ENCODE results near the gene USF2. TPM values are rescaled to one million over a fixed set of nuclear protein-coding genes. Genes with fewer than 3 reads are reported as not detected.

USF2 gene
- total and polyA plus RNA-seq, 7 experiments from 2014 or later = 6.8 to 256 (median 218) TPM

DNA sequence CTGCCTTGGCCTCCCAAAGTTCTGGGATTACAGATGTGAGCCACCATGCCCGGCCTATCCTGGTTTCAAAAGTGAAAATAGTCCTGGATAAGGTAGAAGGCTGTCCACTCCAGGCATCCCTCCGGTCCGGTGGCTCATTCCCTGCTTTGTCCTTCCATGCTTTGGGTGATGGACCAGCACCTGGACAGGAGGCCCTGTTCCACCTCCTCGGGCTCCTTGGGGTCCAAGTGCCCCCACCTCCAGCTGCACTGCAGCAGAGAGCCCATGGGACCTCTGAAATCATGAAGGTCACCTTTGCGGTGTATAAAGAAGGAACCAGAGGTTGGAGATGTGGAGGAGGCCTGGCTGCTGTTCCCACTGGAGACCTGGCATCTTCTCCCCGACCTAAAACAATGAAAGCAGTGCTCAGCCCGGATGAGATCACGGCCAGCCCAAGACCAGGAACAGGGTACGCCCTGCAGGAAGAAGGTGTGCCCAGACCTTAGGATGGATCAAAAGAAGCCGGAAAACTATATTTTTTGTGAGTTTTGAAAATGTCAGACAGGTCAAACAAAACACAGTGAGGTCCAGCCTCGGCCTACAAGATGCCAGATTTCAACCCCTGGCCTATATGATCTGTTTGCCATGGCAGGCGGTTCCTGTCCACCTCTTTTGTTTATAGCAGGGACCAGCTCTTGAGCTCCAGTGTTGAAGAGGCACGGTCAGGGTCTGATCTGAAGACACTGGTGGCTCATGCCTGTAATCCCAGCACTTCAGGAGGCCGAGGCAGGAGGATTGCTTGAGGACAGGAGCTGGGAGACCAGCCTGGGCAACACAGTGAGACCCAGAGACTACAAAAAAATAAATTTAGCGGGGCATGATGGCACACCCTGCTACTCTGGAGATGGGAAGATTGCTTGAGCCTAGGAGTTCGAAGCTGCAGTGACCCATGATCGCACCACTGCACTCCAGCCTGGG lies 14.1 kb upstream of the USF2 start:
- Histone ChIP-seq H3K9me3 (ENCODE audit: control insufficient read depth in 2 of 3, low read length in 3 of 3) (no peaks in the 10 kb centered on the region), H3K4me1 (ENCODE audit: control insufficient read depth in 2 of 2, insufficient read depth in 2 of 2, low read length in 2 of 2) (peaks cover 0 to 12% of the 10 kb centered on the region in 2 donors)
- POLR2A ChIA-PET = interaction anchor here (0.7 to 5.9 kb wide), 5 partner anchors 12 to 290 kb away, joined by 3 to 40 read pairs (median 3); partner anchors contain the start of genes FXYD5 and USF2

DNA sequence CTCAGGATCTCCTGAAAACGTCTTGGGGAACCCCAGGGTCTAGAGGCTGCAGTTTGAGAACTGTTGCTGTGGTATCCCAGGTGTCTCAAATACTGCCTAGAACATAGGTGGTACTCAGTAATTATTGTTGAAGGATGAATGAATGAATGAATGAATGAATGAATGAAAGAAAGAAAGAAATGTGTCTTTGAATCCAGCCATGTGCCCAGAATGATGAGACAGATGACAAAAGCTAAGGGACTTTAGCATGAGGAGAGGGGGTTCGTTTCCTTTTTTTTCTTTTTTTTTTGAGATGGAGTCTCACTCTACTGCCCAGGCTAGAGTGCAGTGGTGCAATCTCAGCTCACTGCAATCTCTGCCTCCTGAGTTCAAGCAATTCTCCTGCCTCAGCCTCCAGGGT lies 12.2 kb upstream of the USF2 start:
- no peak for ATAC-seq
- Histone ChIP-seq H3K4me3 (ENCODE audit: low read length) (no peak overlapping the region), H3K27me3 (ENCODE audit: control insufficient read depth in 2 of 2, insufficient read depth in 2 of 2, low read length in 2 of 2) (no peaks in the 10 kb centered on the region), H3K4me1 (ENCODE audit: control insufficient read depth in 2 of 2, insufficient read depth in 2 of 2, low read length in 2 of 2) (peaks cover 0 to 12% of the 10 kb centered on the region in 2 donors), H3K9me3 (ENCODE audit: control insufficient read depth in 2 of 3, low read length in 3 of 3) (no peaks in the 10 kb centered on the region), H3K27ac (ENCODE audit: low read depth, low read length) (no peak overlapping the region), H3K36me3 (ENCODE audit: control insufficient read depth in 2 of 3, insufficient read depth in 3 of 3, low read length in 3 of 3) (peaks cover 0 to 4% (median 0%) of the 10 kb centered on the region in 3 experiments)
- intact Hi-C loops (cut with micrococcal nuclease) = no loop called here
- DNase-seq = no peak
- H3K4me1 Mint-ChIP-seq = peaks cover 10 to 33% (median 28%) of the 10 kb centered on the region in 7 donors
- H3K27ac Mint-ChIP-seq = peak overlapping the region in 6 of 9 donors; percentile 8 to 82 (median 56)
- POLR2A ChIA-PET = interaction anchor here (0.6 to 5.9 kb wide), 8 partner anchors 10 to 132 kb away, joined by 3 to 40 read pairs (median 4); partner anchors contain the start of gene USF2
- peaks cover 0 to 7% (median 0%) of the 10 kb centered on the region in 5 donors for H3K36me3 Mint-ChIP-seq
- H3K9me3 Mint-ChIP-seq = peaks cover 0 to 6% (median 0%) of the 10 kb centered on the region in 11 donors
- no peaks in the 10 kb centered on the region for H3K27me3 Mint-ChIP-seq
- CTCF ChIA-PET = interaction anchor here (0.9 to 2.2 kb wide), 3 partner anchors 8 to 15 kb away, joined by 3 to 5 read pairs (median 3); no protein-coding TSS in a partner anchor
- H3K4me3 Mint-ChIP-seq = peak overlapping the region in 2 of 10 donors; percentile 10 to 33

More for the DNA sequence above, 14.1 kb upstream of the USF2 start:
- intact Hi-C loops (cut with micrococcal nuclease) = no loop called here
- DNase-seq = no peak
- ATAC-seq = no peak
- Histone ChIP-seq H3K36me3 (ENCODE audit: control insufficient read depth in 2 of 3, insufficient read depth in 3 of 3, low read length in 3 of 3) (peaks cover 0 to 4% (median 0%) of the 10 kb centered on the region in 3 experiments), H3K27ac (ENCODE audit: low read depth, low read length) (no peak overlapping the region), H3K27me3 (ENCODE audit: control insufficient read depth in 2 of 2, insufficient read depth in 2 of 2, low read length in 2 of 2) (no peaks in the 10 kb centered on the region), H3K4me3 (ENCODE audit: low read length) (no peak overlapping the region)
- H3K36me3 Mint-ChIP-seq = peaks cover 0 to 14% (median 4%) of the 10 kb centered on the region in 5 donors
- peaks cover 0 to 10% (median 0%) of the 10 kb centered on the region in 5 donors for H3K27me3 Mint-ChIP-seq
- H3K9me3 Mint-ChIP-seq = peaks cover 0 to 1% (median 0%) of the 10 kb centered on the region in 11 donors
- CTCF ChIA-PET = interaction anchor here (0.6 to 2.2 kb wide), 3 partner anchors 10 to 102 kb away, joined by 3 to 5 read pairs (median 3); no protein-coding TSS in a partner anchor
- H3K4me1 Mint-ChIP-seq = peaks cover 13 to 45% (median 37%) of the 10 kb centered on the region in 7 donors
- H3K27ac Mint-ChIP-seq = peak overlapping the region in 2 of 9 donors; percentile 41 to 49
- peak overlapping the region in 1 of 10 donors; percentile 14 for H3K4me3 Mint-ChIP-seq

GRCh38 chr19:35257113-35257461 lies 11.7 kb upstream of the USF2 start:
- H3K4me3 ChIP-seq (ENCODE audit: low read length) = no peak overlapping the region
- Mint-ChIP-seq H3K36me3 (peaks cover 0 to 7% (median 0%) of the 10 kb centered on the region in 5 donors), H3K27me3 (no peaks in the 10 kb centered on the region), H3K4me3 (peak overlapping the region in 4 of 10 donors; percentile 3 to 42 (median 30)), H3K9me3 (peaks cover 0 to 6% (median 0%) of the 10 kb centered on the region in 11 donors), H3K4me1 (peaks cover 10 to 30% (median 27%) of the 10 kb centered on the region in 7 donors), H3K27ac (peak overlapping the region in 8 of 9 donors; percentile 56 to 85 (median 70))
- H3K4me1 ChIP-seq (ENCODE audit: control insufficient read depth in 2 of 2, insufficient read depth in 2 of 2, low read length in 2 of 2) = peaks cover 0 to 12% of the 10 kb centered on the region in 2 donors
- peaks cover 0 to 4% (median 0%) of the 10 kb centered on the region in 3 experiments for H3K36me3 ChIP-seq (ENCODE audit: control insufficient read depth in 2 of 3, insufficient read depth in 3 of 3, low read length in 3 of 3)
- DNase-seq (no peak), ATAC-seq (no peak)
- no peaks in the 10 kb centered on the region for H3K9me3 ChIP-seq (ENCODE audit: control insufficient read depth in 2 of 3, low read length in 3 of 3)
- H3K27ac ChIP-seq (ENCODE audit: low read depth, low read length) = no peak overlapping the region
- intact Hi-C loops (cut with micrococcal nuclease) = no loop called here
- POLR2A ChIA-PET = interaction anchor here (0.7 to 5.9 kb wide), 8 partner anchors 9 to 115 kb away, joined by 3 to 40 read pairs (median 4); partner anchors contain the start of gene USF2
- CTCF ChIA-PET = interaction anchor here (0.9 kb wide), 1 partner anchor 9 kb away, joined by 3 read pairs; no protein-coding TSS in a partner anchor
- H3K27me3 ChIP-seq (ENCODE audit: control insufficient read depth in 2 of 2, insufficient read depth in 2 of 2, low read length in 2 of 2) = no peaks in the 10 kb centered on the region

DNA sequence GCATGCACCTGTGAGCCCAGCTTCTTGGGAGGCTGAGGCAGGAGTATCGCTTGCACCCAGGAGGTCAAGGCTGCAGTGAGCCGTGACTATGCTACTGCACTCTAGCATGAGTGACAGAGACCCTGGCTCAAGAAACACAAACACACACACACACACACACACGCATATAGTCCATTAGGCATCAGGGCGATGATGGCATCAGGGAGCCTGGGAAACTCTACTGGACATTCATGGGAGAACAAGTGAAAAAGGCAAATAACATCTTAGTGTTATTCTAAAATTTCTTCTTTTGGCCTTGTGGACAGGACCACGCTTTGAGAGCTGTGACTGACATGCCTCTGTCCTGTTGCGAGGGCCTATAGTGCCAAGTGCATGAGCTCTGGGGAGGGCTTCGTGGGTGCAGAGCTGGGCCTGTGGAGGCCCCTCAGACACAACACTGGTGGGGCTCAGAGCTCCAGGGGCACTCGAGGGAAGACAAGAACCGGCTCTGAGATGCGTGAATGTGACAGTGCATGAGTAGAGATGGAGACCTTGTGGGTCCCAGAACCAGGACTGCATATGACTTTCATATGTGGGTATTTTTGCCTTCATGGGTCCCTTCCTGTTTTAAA lies 8.0 kb upstream of the USF2 start:
- Mint-ChIP-seq H3K4me1 (peaks cover 16 to 36% (median 31%) of the 10 kb centered on the region in 7 donors), H3K27me3 (no peaks in the 10 kb centered on the region), H3K27ac (peak overlapping the region in 6 of 9 donors; percentile 12 to 69 (median 54)), H3K36me3 (peaks cover 0 to 6% (median 0%) of the 10 kb centered on the region in 5 donors), H3K4me3 (no peak overlapping the region), H3K9me3 (peaks cover 0 to 6% (median 0%) of the 10 kb centered on the region in 11 donors)
- H3K4me3 ChIP-seq (ENCODE audit: low read length) = no peak overlapping the region
- peaks cover under 1 to 12% of the 10 kb centered on the region in 2 donors for H3K4me1 ChIP-seq (ENCODE audit: control insufficient read depth in 2 of 2, insufficient read depth in 2 of 2, low read length in 2 of 2)
- POLR2A ChIA-PET = interaction anchor here (0.7 to 2.0 kb wide), 7 partner anchors 10 to 84 kb away, joined by 3 to 6 read pairs (median 3); no protein-coding TSS in a partner anchor
- ATAC-seq (no peak), DNase-seq (peak in 1 of 9 donors; percentile 16)
- no peak overlapping the region for H3K27ac ChIP-seq (ENCODE audit: low read depth, low read length)
- no peaks in the 10 kb centered on the region for H3K27me3 ChIP-seq (ENCODE audit: control insufficient read depth in 2 of 2, insufficient read depth in 2 of 2, low read length in 2 of 2)
- no peaks in the 10 kb centered on the region for H3K36me3 ChIP-seq (ENCODE audit: control insufficient read depth in 2 of 3, insufficient read depth in 3 of 3, low read length in 3 of 3)
- CTCF ChIA-PET = interaction anchor here (0.5 kb wide), 1 partner anchor 120 kb away, joined by 3 read pairs; no protein-coding TSS in a partner anchor
- no peaks in the 10 kb centered on the region for H3K9me3 ChIP-seq (ENCODE audit: control insufficient read depth in 2 of 3, low read length in 3 of 3)
- intact Hi-C loops (cut with micrococcal nuclease) = loop anchor here (10.0 kb wide), 2 partner anchors 204 to 384 kb away; partner anchors contain the start of genes COX6B1 (in 1 of the 2) and ETV2 (in 1 of the 2)

GRCh38 chr19:35261356-35262100 lies 7.2 kb upstream of the USF2 start:
- Histone ChIP-seq H3K4me1 (ENCODE audit: control insufficient read depth in 2 of 2, insufficient read depth in 2 of 2, low read length in 2 of 2) (peaks cover 8 to 12% of the 10 kb centered on the region in 2 donors), H3K27ac (ENCODE audit: low read depth, low read length) (peak overlapping the region; percentile 12), H3K9me3 (ENCODE audit: control insufficient read depth in 2 of 3, low read length in 3 of 3) (no peaks in the 10 kb centered on the region), H3K36me3 (ENCODE audit: control insufficient read depth in 2 of 3, insufficient read depth in 3 of 3, low read length in 3 of 3) (no peaks in the 10 kb centered on the region), H3K27me3 (ENCODE audit: control insufficient read depth in 2 of 2, insufficient read depth in 2 of 2, low read length in 2 of 2) (no peaks in the 10 kb centered on the region), H3K4me3 (ENCODE audit: low read length) (no peak overlapping the region)
- ATAC-seq (no peak), DNase-seq (peak in 1 of 9 donors; percentile 19)
- Mint-ChIP-seq H3K4me3 (no peak overlapping the region), H3K4me1 (peaks cover 20 to 40% (median 34%) of the 10 kb centered on the region in 7 donors), H3K27ac (peak overlapping the region in 6 of 9 donors; percentile 12 to 69 (median 54)), H3K27me3 (no peaks in the 10 kb centered on the region), H3K9me3 (peaks cover 0 to 5% (median 0%) of the 10 kb centered on the region in 11 donors), H3K36me3 (peaks cover 0 to 9% (median 0%) of the 10 kb centered on the region in 5 donors)
- intact Hi-C loops (cut with micrococcal nuclease) = loop anchor here (10.0 kb wide), 2 partner anchors 203 to 383 kb away; partner anchors contain the start of genes COX6B1 (in 1 of the 2) and ETV2 (in 1 of the 2)
- ChIA-PET POLR2A (interaction anchor here (0.7 to 2.0 kb wide), 9 partner anchors 9 to 85 kb away, joined by 3 to 6 read pairs (median 4); no protein-coding TSS in a partner anchor), CTCF (no interaction called here)

Measured in naive thymus-derived CD4-positive, alpha-beta T cell (primary cell).